HG03280 (cell line): ENCODE data around the gene SPESP1.

Experiments used
- ATAC-seq: cut with Tn5 transposase; IDR thresholded peaks from one replicate; pipeline ENCODE4 v1.9.1; 2021; ENCODE audit warnings: mild to moderate bottlenecking, moderate library complexity; ENCODE audit not compliant: unreplicated experiment

The SPESP1 gene

GRCh38 chr15:68930268-68931022, at the start of gene SPESP1:
SPESP1 (plus strand) TSS chr15:68930525; CDS start chr15:68930654, 129 bp downstream.
- no peak for ATAC-seq

GRCh38 chr15:68885070-68885469, 45.3 kb upstream of the SPESP1 start:
- no peak for ATAC-seq

GRCh38 chr15:68887120-68887519, 43.2 kb upstream of the SPESP1 start:
- ATAC-seq, result no peak

- ATAC-seq, result no peak
Measured at GRCh38 chr15:68887819-68888218, 42.5 kb upstream of the SPESP1 start.

- no peak for ATAC-seq
Measured at GRCh38 chr15:68888419-68888818, 41.9 kb upstream of the SPESP1 start.

GRCh38 chr15:68894208-68894607, 36.1 kb upstream of the SPESP1 start:
- no peak for ATAC-seq

GRCh38 chr15:68896178-68896577, 34.1 kb upstream of the SPESP1 start:
- no peak for ATAC-seq

GRCh38 chr15:68897016-68897415, 33.3 kb upstream of the SPESP1 start:
- ATAC-seq, result no peak

GRCh38 chr15:68900027-68900426, 30.3 kb upstream of the SPESP1 start:
- no peak for ATAC-seq

GRCh38 chr15:68907396-68907923, 22.9 kb upstream of the SPESP1 start:
- ATAC-seq, result no peak

- no peak for ATAC-seq
Measured at GRCh38 chr15:68909601-68910100, 20.7 kb upstream of the SPESP1 start.

GRCh38 chr15:68910341-68910740, 20.0 kb upstream of the SPESP1 start:
- no peak for ATAC-seq

GRCh38 chr15:68910816-68911215, 19.5 kb upstream of the SPESP1 start:
- no peak for ATAC-seq

GRCh38 chr15:68921926-68922325, 8.4 kb upstream of the SPESP1 start:
- ATAC-seq, result no peak

- ATAC-seq, result no peak
Measured at GRCh38 chr15:68924866-68925560, 5.3 kb upstream of the SPESP1 start.

- no peak for ATAC-seq
Measured at GRCh38 chr15:68933001-68933400, 2.7 kb downstream of the SPESP1 start.

GRCh38 chr15:68934341-68934740, 4.0 kb downstream of the SPESP1 start:
- ATAC-seq, result no peak

- no peak for ATAC-seq
Measured at GRCh38 chr15:68935400-68935937, 5.1 kb downstream of the SPESP1 start.

GRCh38 chr15:68939501-68939900, 9.2 kb downstream of the SPESP1 start:
- ATAC-seq, result no peak

GRCh38 chr15:68951813-68952212, 21.5 kb downstream of the SPESP1 start:
- no peak for ATAC-seq

- ATAC-seq, result no peak
Measured at GRCh38 chr15:68957696-68958095, 27.4 kb downstream of the SPESP1 start.

GRCh38 chr15:68958597-68958996, 28.3 kb downstream of the SPESP1 start:
- no peak for ATAC-seq
